T-helper 1 cell treated with Interleukin-12 subunit alpha and Interleukin-12 subunit beta and Interleukin-4 antibody, amounts not matched to agents 30 μg/mL and 1 μg/mL, for 36 hours (primary cell): ENCODE data around the gene UBE4B.

Experiments used
- H3K27ac Mint-ChIP-seq: one replicate; pipeline ENCODE4 v1.8.0; 2021; ENCODE audit warnings: mild to moderate bottlenecking, mixed read lengths
- H3K27me3 Mint-ChIP-seq: one replicate; pipeline ENCODE4 v1.8.0; 2021; ENCODE audit warnings: low read depth, mixed read lengths
- H3K36me3 Mint-ChIP-seq: one replicate; pipeline ENCODE4 v1.8.0; 2021; ENCODE audit warnings: low read depth, mixed read lengths
- H3K4me1 Mint-ChIP-seq: one replicate; pipeline ENCODE4 v1.8.0; 2021; ENCODE audit warnings: low read depth, mixed read lengths
- H3K4me3 Mint-ChIP-seq: one replicate; pipeline ENCODE4 v1.8.0; 2021; ENCODE audit warnings: mild to moderate bottlenecking, moderate library complexity, mixed read lengths
- H3K9me3 Mint-ChIP-seq: one replicate; pipeline ENCODE4 v1.8.0; 2021; ENCODE audit warnings: mixed read lengths

Gene UBE4B

DNA sequence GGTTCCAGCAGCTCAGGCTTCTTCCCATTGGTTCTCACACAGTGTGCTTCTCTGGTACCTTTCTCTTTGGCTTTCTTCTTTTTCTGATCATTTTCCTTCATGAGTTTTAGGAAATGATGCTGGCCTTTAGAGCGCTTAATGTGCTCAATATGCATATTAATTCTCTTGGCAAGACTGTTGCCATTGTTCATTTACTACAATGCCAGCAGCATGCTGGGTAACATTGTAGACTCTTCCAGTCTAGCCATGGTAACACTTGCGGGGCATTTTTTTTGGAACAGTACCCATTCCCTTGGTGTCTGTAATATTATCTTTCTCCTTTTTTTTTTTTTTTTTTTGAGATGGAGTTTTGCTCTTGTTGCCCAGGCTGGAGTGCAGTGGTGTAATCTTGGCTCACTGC, 21.7 kb downstream of the UBE4B start:
- H3K36me3 Mint-ChIP-seq = peaks cover 3% of the 10 kb centered on the region
- H3K27ac Mint-ChIP-seq = no peak overlapping the region
- H3K4me1 Mint-ChIP-seq = no peaks in the 10 kb centered on the region
- H3K9me3 Mint-ChIP-seq = no peaks in the 10 kb centered on the region
- H3K27me3 Mint-ChIP-seq = no peaks in the 10 kb centered on the region
- H3K4me3 Mint-ChIP-seq = no peak overlapping the region

DNA sequence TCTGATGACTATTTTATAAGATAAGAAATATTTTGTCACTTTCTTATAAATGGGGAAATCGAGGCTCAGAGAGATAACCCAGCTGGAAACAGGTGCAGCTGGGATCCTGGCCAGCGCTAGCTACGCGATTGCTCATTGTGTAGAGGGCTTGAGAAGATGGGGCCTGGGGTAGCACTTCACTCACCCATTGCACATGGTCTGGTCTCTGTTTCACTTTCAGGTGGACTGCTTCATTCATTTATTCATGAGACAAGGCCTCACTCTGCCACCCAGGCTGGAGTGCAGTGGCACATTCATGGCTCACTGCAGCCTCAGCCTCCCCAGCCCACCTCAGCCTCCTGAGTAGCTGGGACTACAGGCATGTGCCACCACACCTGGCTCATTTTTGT, 23.8 kb downstream of the UBE4B start:
- Mint-ChIP-seq H3K4me1 (no peaks in the 10 kb centered on the region), H3K4me3 (no peak overlapping the region)

DNA sequence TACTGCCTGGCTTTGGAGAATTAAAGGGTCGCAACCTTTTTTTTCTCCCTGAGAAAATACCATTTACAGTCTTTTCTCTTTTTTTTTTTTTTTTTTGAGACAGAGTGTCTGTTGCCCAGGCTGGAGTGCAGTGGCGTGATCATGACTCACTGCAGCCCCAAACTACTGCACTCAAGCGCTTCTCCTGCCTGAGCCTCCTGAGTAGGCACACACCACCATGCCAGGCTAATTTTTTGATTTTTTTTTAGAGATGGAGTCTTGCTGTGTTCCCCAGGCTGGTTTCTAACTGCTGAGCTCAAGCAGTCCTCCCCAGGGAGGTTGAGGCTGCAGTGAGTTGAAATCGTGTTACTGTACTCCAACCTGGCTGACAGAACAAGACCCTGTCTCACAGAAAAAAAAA, 24.6 kb downstream of the UBE4B start:
- H3K4me3 Mint-ChIP-seq = no peak overlapping the region
- no peak overlapping the region for H3K27ac Mint-ChIP-seq
- H3K4me1 Mint-ChIP-seq = no peaks in the 10 kb centered on the region
- H3K36me3 Mint-ChIP-seq = no peaks in the 10 kb centered on the region
- H3K9me3 Mint-ChIP-seq = no peaks in the 10 kb centered on the region
- H3K27me3 Mint-ChIP-seq = no peaks in the 10 kb centered on the region

More for the DNA sequence above, 23.8 kb downstream of the UBE4B start:
- Mint-ChIP-seq H3K36me3 (no peaks in the 10 kb centered on the region), H3K27me3 (no peaks in the 10 kb centered on the region), H3K27ac (no peak overlapping the region), H3K9me3 (no peaks in the 10 kb centered on the region)

- Mint-ChIP-seq H3K36me3 (no peaks in the 10 kb centered on the region), H3K9me3 (no peaks in the 10 kb centered on the region), H3K4me3 (no peak overlapping the region), H3K27ac (no peak overlapping the region), H3K4me1 (no peaks in the 10 kb centered on the region), H3K27me3 (no peaks in the 10 kb centered on the region)
Measured at GRCh38 chr1:10057796-10058195, 25.0 kb downstream of the UBE4B start.

GRCh38 chr1:10059342-10059718, 26.6 kb downstream of the UBE4B start:
- Mint-ChIP-seq H3K36me3 (no peaks in the 10 kb centered on the region), H3K4me3 (no peak overlapping the region), H3K9me3 (no peaks in the 10 kb centered on the region), H3K27me3 (no peaks in the 10 kb centered on the region), H3K4me1 (peaks cover 6% of the 10 kb centered on the region), H3K27ac (no peak overlapping the region)

- Mint-ChIP-seq H3K27ac (no peak overlapping the region), H3K36me3 (no peaks in the 10 kb centered on the region), H3K9me3 (no peaks in the 10 kb centered on the region), H3K4me3 (no peak overlapping the region), H3K27me3 (no peaks in the 10 kb centered on the region), H3K4me1 (peaks cover 6% of the 10 kb centered on the region)
Measured at GRCh38 chr1:10060311-10061100, 27.7 kb downstream of the UBE4B start.

DNA sequence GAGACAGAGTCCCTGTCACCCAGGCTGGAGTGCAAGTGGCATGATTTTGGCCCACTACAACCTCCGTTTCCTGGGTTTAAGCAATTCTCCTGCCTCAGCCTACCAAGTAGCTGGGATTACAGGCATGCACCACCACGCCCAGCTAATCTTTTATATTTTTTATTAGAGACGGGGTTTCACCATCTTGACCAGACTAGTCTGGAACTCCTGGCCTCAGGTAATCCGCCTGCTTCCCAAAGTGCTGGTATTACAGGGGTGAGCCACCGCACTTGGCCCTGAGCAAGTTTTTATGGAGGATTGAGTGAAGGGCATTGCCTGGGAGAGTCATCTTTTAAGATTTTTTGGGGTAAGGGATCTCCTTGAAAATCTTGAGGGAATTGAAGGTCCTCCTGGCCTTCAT, 28.5 kb downstream of the UBE4B start:
- no peaks in the 10 kb centered on the region for H3K36me3 Mint-ChIP-seq
- no peaks in the 10 kb centered on the region for H3K9me3 Mint-ChIP-seq
- H3K4me3 Mint-ChIP-seq = no peak overlapping the region
- H3K27me3 Mint-ChIP-seq = no peaks in the 10 kb centered on the region
- peaks cover 6% of the 10 kb centered on the region for H3K4me1 Mint-ChIP-seq
- no peak overlapping the region for H3K27ac Mint-ChIP-seq

DNA sequence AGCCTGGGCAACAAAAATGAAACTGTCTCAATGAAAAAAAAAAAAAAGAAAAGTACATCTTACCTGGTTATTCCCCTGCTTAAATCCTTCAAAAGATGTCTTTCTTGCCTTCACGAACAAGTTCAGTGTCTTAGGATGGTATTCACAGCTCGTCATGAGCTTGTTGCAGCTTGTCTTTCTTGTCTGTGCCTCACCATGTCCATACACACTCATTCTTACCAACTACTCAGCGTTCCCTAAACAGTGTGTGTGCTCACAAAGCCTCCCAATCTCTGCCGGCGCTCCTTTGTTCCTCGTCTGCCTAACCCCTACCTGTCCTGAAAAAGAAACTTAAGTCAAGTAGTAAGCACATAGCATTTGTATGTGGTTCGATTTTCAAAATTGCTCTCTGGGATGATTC, 31.1 kb downstream of the UBE4B start:
- H3K36me3 Mint-ChIP-seq = no peaks in the 10 kb centered on the region
- H3K9me3 Mint-ChIP-seq = no peaks in the 10 kb centered on the region
- H3K4me3 Mint-ChIP-seq = no peak overlapping the region
- H3K27ac Mint-ChIP-seq = no peak overlapping the region
- H3K4me1 Mint-ChIP-seq = peaks cover 6% of the 10 kb centered on the region
- H3K27me3 Mint-ChIP-seq = no peaks in the 10 kb centered on the region

DNA sequence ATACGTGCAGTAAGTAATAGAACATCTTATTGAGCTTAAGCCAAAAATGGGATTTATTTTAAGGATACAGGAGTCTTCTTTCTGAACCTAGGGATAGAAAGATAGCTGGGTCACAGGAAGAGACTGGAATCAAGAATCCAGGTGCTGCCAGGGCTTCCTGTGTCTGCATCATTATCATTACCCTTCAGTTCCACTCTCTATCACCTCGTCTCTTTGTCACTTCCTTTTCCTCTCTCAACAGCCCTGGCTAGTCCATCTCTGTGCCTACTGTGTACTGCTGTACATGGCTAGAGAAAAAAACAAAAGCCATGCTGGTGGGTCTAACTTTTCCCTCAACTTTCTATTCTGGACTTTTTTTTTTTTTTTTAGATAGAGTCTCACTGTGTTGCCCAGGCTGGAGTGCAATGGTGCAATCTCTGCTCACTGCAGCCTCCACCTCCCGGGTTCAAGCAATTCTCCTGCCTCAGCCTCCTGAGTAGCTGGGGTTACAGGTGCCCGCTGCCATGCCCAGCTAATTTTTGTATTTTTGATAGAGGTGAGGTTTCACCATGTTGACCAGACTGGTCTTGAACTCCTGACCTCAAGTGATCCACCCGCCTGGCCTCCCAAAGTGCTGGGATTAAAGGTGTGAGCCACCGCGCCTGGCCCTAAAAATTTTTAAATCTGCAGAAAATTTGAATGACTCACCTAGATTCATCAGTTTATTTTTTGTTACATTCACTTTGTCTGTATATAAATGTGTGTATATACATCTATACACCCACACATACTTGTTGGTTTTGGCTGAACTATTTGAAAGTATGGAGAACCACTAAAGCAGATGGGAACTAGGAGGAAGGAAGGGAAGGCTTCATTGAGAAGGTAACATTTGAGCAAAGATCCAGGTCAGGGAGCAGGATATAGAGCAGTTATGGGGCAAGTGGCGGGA, 31.9 kb downstream of the UBE4B start:
- Mint-ChIP-seq H3K4me1 (peaks cover 6% of the 10 kb centered on the region), H3K9me3 (no peaks in the 10 kb centered on the region), H3K27me3 (no peaks in the 10 kb centered on the region), H3K4me3 (no peak overlapping the region), H3K27ac (no peak overlapping the region), H3K36me3 (no peaks in the 10 kb centered on the region)

DNA sequence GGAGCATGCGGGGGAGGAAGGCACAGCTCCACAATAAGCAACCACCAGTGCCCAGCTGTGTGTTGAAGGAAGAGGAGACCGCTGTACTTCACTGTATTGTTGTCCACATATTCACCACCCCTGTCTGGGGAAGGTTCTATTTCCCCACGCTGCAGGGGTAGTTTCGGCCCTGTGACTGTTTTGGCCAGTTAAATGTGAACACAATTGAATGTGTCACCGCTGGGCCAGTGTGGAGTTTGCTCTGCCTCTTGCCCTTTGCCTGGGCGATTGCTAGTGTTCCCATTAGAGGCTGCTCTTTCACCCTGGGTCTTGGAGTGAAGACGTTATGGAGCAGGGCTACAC, 32.6 kb downstream of the UBE4B start:
- no peaks in the 10 kb centered on the region for H3K27me3 Mint-ChIP-seq
- no peak overlapping the region for H3K4me3 Mint-ChIP-seq
- H3K9me3 Mint-ChIP-seq = no peaks in the 10 kb centered on the region
- no peaks in the 10 kb centered on the region for H3K36me3 Mint-ChIP-seq
- H3K4me1 Mint-ChIP-seq = peaks cover 6% of the 10 kb centered on the region
- no peak overlapping the region for H3K27ac Mint-ChIP-seq

- Mint-ChIP-seq H3K27me3 (no peaks in the 10 kb centered on the region), H3K9me3 (no peaks in the 10 kb centered on the region), H3K36me3 (no peaks in the 10 kb centered on the region), H3K4me3 (no peak overlapping the region), H3K4me1 (peaks cover 6% of the 10 kb centered on the region), H3K27ac (no peak overlapping the region)
Measured at GRCh38 chr1:10065760-10066159, 33.0 kb downstream of the UBE4B start.

GRCh38 chr1:10068605-10069294, 36.0 kb downstream of the UBE4B start:
- Mint-ChIP-seq H3K9me3 (no peaks in the 10 kb centered on the region), H3K27me3 (no peaks in the 10 kb centered on the region), H3K4me1 (peaks cover 6% of the 10 kb centered on the region), H3K27ac (no peak overlapping the region), H3K36me3 (peaks cover 4% of the 10 kb centered on the region), H3K4me3 (no peak overlapping the region)

- H3K4me1 Mint-ChIP-seq = peaks cover 11% of the 10 kb centered on the region
- H3K27me3 Mint-ChIP-seq = no peaks in the 10 kb centered on the region
Measured at GRCh38 chr1:10070206-10070605, 37.4 kb downstream of the UBE4B start.

GRCh38 chr1:10071640-10072039, 38.9 kb downstream of the UBE4B start:
- no peak overlapping the region for H3K4me3 Mint-ChIP-seq
- H3K4me1 Mint-ChIP-seq = peaks cover 12% of the 10 kb centered on the region
- H3K27ac Mint-ChIP-seq = no peak overlapping the region
- H3K27me3 Mint-ChIP-seq = no peaks in the 10 kb centered on the region
- H3K36me3 Mint-ChIP-seq = peaks cover 9% of the 10 kb centered on the region
- H3K9me3 Mint-ChIP-seq = no peaks in the 10 kb centered on the region

More at GRCh38 chr1:10070206-10070605, 37.4 kb downstream of the UBE4B start:
- Mint-ChIP-seq H3K4me3 (no peak overlapping the region), H3K9me3 (no peaks in the 10 kb centered on the region), H3K36me3 (peaks cover 9% of the 10 kb centered on the region), H3K27ac (no peak overlapping the region)
